Loucy (cell line): ENCODE data around the gene CEP104.

ENCODE experiments used
- CTCF ChIP-seq: fragments of 200-600 bp; sonication (generic); conservative IDR thresholded peaks from 2 replicates; pipeline ENCODE4 v1.5.1; 2014; ENCODE audit warnings: mild to moderate bottlenecking, antibody characterized with exemption, low read length
- EZH2phosphoT487 ChIP-seq: fragments of 200-600 bp; IDR thresholded peaks from 2 replicates; pipeline ENCODE4 v1.6.1; 2018; ENCODE audit warnings: antibody characterized with exemption, mild to moderate bottlenecking, moderate library complexity, borderline replicate concordance

DNA sequence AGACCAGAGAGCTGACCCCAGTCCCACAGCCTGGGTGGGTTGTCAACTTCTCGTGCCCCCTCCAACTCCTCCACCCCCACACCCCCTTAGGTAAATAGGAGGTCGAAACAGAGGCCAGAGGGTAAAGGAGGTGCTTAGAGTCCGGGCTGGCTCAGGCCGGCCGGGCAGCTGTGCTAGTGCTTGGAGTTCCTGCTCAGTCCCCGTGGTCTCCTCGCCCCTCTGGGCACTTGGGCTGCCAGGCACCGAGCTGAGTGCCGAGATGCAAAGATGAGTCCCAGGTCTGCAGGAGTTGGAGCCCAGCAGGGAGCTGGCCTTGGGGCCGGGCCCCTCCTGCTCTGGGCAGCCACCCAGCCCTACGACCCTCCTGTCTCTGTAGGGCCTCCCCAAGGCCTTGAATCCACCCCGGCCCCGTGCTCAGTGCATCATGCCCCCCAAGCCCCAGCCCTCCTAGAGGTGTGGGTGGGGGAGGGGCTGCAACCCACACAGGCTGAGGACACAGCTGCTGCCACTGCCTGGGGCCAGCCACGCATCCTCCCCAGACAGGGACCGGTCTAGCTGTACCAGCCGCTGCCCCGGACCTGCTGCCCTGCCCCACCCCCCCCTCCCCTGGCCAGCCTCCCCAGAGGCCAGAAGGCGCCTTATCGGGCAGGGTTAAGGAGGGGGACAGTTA, 82.6 kb downstream of the CEP104 start:
- no peak for TF ChIP-seq CTCF
- no peak for TF ChIP-seq EZH2phosphoT487
